Measurements from ENCODE around the gene TTYH2.
"Not testable (repeated sequence)": the region's sequence is repeated elsewhere in the genome, so short reads cannot be mapped to it uniquely, and the experiment has no call there.

The TTYH2 gene

DNA sequence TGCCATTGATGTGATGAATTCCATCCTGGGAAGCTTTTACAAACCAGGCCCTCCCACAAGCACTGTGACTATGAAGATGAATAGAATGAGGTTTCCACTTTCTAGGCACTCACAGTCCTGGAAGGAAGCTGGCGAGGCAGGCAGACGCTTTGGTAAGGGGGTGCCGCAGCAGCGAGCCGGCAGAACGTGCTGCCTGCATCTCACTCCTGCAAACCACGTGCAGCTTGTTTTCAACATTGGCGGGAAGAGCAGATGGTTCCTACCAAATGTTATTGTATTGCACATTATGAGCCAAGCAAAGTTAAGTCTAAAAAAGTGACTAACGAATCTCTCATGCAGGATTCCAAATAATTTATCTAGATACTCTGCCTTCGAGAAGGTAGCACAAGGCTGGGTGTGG lies 57.0 kb downstream of the TTYH2 start:
- DNase-seq = no peak

- no peak for DNase-seq
Observed at GRCh38 chr17:74271281-74271680, 57.9 kb downstream of the TTYH2 start.

- DNase-seq = no peak
Observed at GRCh38 chr17:74271901-74272561, 58.7 kb downstream of the TTYH2 start.

DNA sequence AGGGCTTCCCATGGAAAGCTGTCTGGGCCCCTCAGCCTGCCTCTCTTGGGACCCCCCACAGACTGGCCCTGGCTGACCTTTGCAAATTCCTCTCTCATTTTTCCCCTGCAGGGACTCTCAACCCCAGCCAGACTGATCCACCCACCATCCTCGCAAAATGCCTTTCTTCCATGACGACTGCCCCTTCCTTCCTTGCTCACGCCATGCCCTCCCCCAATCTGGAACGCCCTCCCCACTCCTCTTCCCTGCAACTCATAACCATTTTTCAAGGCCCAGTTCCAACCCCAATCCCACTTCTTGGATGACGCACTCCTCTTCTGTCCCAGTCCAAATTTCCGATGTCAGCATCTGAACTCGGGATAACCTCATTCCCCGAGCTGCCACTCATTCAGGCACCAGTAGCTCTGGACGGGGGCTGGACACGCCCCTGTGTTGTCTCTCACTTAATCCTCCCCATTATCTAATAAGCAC lies 59.4 kb downstream of the TTYH2 start:
- no peak for DNase-seq

DNA sequence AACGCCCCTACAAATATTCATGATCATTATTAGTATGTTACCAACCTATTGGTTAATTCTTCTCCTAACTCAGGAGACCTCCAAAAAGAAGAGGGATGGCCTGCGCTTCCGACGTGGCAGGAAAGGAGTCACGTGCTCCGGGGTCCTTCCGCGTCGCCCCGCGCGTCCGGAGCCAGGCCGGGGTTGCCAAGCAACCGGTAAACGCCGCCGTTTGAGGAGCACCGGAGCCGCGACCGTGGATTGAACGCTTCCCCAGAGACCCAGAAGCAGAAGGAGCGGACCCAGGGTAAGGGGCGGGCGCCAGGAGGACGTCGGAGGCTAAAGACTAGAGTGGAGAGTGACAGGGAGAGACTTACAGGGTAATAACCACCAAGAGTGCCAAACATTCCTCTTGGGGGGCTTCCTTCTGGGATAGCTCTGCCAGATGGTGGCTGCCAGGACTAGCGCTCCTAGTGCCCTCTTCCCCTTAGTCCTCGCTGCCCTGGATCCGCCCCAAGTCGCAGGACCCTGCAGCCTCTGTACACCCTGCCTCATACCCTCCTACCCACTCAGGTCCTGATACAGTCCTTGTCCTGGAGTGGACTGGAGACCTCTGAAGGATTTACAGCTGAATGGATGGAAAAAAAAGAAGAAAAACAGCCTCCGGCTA lies 60.8 kb downstream of the TTYH2 start, which contains the start of gene DNAI2:
Gene DNAI2 (plus strand): TSS at position 175 of the 649 bp plus-strand sequence. CDS start 7,584 bp downstream, outside the sequence.
- DNase-seq = no peak

DNA sequence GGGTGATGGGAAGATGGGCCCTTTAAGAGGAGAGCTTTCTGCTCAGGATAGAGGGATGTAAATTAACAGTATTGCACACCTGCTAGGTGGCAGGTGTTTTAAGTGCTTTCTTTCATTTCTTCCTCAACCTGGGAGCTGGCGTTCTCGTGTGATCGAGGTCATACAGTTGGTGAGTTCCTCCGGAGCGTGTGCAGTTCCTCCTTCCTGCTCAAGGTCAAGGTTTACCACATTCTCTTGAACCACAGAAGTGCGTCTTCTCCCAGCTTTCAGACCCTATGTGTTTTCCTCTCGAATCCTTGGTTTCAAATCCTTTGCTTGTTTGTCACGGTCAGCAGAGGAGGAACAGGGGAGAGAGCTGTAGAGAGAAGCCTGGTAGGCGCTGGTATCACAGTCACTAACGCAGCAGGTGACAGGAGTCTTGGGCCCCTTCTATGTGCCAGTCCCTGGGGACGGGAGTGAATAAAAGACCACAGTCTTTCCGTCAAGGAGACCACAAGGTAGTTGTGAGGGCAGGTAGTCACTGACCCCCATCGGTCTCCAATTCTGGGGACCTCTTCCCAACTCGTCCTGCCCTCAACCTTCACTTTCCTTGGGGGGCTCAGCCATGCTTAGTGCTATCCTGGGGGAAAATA lies 61.5 kb downstream of the TTYH2 start:
- no peak for DNase-seq

DNA sequence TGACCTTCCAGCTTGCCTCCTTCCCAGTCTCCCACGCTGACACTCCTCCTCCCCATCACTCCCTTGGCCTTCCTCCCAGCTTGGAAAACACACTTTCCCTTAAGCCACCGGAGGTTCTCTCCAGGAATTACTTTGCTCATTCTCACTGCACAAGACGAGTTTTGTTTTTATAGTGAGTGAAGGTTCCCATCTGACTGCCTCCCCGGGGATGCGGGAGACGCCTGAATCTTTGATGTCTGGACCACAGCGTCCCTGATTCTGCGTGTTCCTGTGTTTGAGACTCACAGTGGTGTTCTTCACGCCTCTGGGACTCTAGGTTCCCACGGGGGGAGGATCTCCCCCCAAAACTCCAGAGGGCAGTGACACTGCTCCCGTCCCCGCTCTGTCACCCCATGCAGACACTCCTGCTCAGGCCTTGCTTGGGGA lies 62.7 kb downstream of the TTYH2 start:
- no peak for DNase-seq

DNA sequence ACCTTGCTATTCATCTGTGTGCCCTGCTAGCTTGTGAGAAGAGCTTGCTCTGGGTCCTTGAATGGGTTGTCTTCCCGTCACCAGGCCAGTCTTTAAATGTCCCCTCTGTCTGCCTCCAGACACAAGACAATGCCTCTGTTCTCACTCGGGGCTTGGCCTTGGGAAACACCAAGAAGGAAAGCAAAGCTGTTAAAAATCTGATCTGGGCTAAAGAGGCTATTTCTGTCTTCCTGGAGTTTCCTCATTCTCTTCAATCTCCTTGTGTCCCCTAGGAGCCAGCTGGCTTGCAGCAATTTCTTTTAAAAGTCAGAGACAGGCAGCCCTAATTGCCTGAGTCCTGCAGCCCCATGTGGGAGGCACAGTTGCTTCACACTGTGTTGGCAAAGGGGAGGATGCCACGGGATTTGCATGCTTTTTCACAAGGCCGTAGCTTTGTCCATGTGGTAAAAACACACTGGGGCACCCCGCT lies 63.2 kb downstream of the TTYH2 start:
- no peak for DNase-seq

DNA sequence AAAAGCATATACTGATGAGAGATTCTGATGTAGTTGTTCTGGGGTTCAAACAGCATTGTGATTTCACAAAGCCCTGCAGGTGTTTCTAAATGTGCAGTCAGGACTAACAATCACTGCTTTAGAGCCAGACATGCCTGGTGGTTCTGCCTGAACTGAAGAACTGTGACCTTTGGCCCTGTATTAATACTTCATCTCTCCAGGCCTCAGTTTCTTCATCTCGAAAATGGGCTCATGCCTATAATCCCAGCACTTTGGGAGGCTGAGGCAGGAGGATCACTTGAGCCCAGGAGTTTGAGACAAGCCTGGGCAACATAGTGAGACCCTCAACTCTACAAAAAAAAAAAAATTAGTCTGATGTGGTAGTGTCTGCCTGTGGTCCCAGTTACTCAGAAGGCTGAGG lies 64.6 kb downstream of the TTYH2 start:
- DNase-seq = no peak

GRCh38 chr17:74279617-74280016 lies 66.2 kb downstream of the TTYH2 start:
- DNase-seq = not testable (repeated sequence)

DNA sequence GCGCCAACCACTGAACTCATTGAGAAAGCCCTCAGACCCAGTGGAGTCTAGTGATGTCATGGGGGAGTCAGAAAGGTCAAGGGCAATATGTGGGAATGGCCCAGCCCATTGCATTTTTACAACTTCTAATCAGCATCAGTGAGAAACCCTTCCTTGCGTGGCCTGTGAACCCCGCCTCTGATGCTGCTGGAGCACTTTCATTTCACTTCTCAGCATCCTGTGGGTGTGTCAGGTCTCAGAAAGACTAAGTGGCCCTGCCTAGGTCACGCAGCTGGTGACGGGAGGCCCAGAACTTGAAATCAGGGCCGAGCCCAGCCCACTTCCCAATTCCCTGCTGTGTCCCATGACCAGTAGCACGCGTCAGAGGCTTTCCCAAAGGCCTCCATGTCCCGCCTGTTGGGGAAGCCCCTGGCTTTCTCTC lies 66.7 kb downstream of the TTYH2 start:
- no peak for DNase-seq

DNA sequence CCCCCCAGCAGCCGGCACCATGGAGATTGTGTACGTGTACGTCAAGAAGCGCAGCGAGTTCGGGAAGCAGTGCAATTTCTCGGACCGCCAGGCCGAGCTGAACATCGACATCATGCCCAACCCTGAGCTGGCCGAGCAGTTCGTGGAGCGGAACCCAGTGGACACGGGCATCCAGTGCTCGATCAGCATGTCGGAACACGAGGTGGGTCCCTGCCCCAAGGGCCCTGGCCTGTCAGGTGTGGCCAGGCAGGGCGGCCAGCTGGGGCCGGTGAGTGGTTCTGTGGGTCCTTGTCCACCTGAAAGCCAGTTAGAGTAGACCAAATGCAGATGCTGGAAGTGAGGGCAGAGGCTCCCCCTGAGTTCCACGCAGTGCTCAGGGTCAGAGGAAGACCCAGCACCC lies 68.4 kb downstream of the TTYH2 start:
- no peak for DNase-seq

GRCh38 chr17:74282274-74282586 lies 68.9 kb downstream of the TTYH2 start:
- not testable (repeated sequence) for DNase-seq

- DNase-seq = no peak
Observed at GRCh38 chr17:74282587-74283370, 69.4 kb downstream of the TTYH2 start.

- no peak for DNase-seq
Observed at GRCh38 chr17:74283371-74283673, 70.0 kb downstream of the TTYH2 start.

DNA sequence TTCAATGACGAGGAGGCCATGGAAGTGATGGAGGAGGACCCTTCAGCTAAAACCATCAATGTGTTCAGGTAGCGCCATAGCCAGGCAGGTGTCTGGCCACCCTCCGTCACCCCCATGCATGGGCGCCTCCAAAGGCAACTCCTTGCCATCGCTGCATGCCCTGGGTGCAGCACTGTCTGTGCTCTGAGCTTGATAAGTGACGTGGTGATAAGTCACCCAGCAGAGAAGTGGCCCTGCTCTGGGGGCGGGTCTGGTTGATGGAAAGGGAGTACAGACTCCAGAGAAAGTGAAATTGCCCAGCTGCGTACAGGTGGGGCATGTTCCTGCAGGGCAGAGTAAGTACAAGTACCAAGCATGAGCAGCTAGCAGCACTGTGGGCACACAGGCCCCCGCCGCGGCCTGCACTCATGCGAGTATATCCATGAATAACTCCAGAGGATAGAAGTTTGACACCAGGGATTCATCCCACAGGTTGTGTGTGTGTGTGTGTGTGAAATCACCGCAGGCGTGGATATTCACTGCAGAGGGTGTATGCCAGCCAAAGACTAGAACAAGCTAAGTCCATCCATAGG lies 73.7 kb downstream of the TTYH2 start:
- DNase-seq = no peak

DNA sequence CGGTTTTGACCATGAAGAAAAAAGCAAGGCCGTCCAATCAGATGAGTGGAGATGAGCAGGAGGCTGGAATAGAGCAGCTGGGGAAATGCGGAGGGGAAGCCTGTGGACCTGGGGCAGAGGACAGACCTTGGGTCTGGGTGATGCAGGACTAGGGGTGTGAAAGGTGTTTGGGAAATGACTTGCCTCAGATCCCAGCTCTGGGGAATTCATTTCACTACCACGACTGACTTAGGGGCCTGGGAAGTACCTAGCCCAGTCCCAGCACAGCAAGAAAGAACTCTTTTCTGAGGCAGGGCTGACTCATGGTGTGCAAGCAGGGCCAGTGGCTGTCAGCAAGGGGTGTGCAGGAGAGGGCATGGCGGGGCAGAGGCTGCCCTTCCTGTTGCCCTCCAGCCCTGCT lies 75.4 kb downstream of the TTYH2 start:
- no peak for DNase-seq

DNA sequence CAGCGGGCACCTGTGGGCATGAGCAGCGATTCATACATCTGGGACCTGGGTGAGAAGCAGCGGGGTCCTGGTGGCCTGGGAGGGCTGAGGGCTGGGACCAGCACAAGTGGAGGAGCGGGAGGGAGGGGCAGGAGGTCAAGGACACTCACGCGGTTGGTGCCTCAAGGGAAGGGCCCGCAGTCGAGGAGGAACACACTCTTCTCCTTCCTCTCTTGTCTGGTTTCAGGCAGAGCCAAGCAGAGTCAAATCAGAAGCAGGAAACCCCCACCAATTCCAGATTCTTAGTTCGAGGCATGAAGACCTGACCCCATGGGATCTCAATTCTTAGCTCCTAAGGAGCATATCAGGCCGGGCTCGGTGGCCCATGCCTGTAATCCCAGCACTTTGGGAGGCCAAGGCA lies 76.3 kb downstream of the TTYH2 start:
- DNase-seq = no peak

DNA sequence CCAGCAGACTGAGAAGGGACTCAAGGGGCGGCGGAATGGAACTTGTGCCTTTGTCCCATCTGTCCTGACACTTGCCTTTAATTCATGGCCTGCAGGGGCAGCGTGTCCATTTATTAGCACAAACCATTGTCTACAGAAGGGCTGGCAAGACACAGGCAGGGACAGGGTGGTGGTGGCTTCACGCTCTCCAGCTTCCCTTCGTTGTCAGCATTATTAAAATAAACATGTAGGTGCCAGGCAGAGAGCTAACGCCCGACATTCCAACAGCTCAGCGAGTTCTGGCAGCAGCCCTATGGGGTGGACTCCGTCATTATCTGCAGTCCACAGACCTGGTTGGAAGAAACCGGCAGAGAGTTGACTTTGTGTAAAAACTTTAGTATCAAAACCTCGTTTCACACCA lies 77.0 kb downstream of the TTYH2 start:
- DNase-seq = no peak

- DNase-seq = no peak
Observed at GRCh38 chr17:74292495-74292894, 79.1 kb downstream of the TTYH2 start.

DNA sequence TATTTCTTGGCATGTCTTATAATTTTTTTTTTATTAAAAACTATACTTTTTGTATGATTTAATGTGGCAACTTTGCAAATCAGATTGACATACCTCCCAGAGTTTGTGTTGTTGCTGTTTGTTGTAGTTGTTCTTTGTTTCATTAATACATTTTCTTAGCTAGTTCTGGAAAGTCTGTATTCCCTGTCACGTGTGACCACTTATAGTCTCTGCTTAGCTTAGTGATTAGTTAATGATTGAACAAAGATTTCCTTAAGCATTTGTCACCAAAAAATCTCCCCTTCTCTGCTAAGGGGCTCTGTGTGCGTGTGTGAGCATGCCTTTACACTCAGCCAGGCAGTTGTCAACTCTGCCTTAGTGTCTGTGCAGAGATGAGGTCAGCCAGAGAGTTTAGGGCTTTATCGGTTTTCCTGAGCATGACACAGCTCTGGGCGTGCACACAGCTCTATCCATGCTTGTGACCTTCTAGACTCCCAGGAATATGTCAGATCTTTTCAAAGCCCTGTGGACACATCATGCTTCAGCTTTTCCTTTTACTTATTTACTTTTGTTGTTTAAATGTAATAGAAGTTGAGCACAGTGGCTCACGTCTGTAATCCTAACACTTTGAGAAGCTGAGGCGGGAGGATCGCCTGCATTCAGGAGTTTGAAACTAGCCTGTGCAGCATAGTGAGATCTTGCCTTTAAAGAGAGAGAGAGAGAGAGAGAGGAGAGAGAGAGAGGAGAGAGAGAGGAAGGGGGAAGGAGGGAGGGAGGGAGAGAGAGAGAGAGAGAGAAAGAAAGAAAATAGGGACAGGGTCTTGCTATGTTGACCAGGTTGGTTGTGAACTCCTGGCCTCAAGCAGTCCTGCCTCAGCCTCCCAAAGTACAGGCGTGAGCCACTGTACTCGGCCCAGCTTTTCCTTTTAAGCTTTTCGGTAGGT lies 82.5 kb downstream of the TTYH2 start:
- DNase-seq = no peak

- DNase-seq = no peak
Observed at GRCh38 chr17:74296548-74296936, 83.2 kb downstream of the TTYH2 start.
